CD4-positive, alpha-beta T cell treated with Interleukin-15 for 1 hour (primary cell): Measurements from ENCODE around the gene CTRB1.
"Not testable (repeated sequence)": the region's sequence is repeated elsewhere in the genome, so short reads cannot be mapped to it uniquely, and the experiment has no call there.

Experiments
- DNase-seq: peaks from one replicate; pipeline ENCODE4 v3.0.0-alpha.2; 2020

Gene CTRB1

DNA sequence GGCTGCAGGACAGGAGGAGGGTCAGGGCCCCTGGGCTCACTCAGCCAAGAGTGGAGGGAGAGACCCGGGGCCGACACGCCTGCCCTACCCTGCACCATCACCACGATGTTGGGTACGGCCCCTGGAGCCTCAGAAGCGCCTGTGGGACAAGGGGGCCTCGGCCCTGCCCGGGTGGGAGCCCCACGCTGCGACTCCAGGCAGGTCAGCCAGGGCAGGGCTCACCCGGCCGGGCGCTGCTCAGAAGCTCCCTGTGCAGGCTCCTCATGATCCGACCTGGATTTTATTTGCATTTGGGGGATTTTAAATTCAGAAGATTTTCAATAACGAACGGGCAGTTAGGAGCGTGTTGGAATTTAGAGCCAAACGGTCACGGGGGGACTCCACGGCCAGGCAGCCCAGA lies 13.9 kb upstream of the CTRB1 start:
- not testable (repeated sequence) for DNase-seq

DNA sequence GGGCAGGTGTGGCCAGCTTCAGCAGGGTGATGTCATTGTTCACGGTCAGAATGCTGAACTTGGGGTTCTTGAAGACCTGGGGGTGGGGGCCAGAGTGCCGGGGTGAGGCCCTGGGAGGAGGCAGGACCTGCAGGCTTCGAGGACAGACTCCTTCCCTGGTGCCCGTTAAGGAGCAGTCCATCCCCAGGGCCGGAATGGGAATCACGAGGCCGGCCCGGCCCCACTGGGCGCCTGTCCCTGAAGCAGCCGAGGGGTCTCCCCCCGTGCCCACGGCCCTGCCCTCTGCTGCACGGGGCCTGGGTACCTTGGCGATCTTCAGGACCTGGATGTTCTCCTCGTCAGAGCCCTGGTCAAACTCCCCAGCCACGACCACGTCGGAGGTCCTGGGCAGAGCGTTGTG lies 13.3 kb upstream of the CTRB1 start:
- DNase-seq = not testable (repeated sequence)

DNA sequence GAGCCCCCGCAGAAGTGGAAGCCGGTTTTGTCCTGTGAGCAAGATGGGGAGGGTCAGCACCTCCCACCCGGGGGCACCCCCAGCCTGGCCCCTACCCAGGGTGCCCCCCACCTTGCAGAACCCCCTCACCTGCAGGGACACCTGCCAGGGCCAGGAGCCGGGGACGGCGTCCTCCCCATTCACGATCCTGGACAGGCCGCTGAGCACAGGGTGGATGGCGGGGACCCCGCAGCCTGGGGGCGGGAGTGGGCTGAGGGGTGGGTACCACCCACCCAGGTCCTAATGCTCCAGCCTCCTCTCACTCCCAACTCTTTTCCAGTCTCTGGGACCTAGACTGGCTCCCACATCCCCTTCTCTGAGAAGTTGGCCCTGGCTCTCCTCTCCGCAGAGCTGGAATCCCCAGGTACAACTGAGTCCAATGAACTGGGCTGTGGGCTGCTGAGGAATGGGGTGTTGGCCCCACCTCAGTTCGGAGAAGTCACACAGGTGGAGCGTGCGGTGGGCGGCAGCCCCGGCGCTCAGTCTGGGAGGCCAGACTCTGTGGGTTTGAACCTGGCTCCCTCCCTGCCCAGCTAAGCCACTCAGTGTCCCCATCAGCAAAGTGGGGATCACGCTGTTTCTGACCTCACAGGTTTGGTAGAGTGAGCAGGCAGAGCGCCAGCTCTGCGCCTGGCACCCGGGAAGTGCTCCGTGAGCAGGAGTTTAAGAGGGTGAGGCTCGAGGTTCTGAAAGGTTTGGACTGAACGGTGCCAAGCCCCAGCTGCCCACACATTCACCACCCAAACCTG lies 12.6 kb upstream of the CTRB1 start:
- not testable (repeated sequence) for DNase-seq

DNA sequence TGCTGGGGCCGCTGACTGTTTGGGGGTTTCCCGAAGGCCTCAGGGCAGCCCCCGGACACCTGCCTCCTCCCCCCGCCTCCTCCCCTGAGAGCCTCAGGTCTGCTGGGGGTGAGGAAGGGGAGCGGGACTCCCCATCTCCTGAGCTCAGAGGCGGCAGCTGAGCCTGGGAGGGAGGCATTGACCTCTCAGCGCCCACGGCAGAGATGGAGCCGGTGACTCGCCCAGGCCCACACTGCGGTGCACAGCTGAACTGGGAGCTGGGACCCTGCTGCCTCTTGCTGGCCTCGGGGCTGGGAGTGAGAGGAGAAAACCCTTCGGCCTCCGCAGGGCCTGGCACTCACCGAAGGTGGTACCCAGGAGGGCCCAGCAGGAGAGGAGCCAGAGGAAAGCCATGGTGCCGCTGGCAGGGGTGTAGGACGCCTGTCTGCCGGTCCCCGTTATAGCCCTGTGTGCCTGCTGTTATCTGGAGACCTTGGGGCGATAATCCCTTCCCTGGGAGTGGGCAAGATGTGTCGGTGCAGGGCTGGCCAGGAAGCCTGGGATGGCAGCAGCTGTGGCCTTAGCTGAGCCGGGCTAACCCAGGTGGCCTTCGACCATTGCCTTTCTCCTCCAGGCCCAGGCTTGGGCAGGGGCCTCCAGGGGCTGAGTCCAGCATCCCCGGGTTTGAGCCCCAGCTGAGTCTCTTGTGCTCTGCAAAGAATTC lies 11.9 kb upstream of the CTRB1 start, which contains the start of gene CTRB2:
CTRB2 (minus strand) TSS at position 413 of the 703 bp plus-strand sequence; CDS start at position 393, 20 bp downstream.
- no peak for DNase-seq

DNA sequence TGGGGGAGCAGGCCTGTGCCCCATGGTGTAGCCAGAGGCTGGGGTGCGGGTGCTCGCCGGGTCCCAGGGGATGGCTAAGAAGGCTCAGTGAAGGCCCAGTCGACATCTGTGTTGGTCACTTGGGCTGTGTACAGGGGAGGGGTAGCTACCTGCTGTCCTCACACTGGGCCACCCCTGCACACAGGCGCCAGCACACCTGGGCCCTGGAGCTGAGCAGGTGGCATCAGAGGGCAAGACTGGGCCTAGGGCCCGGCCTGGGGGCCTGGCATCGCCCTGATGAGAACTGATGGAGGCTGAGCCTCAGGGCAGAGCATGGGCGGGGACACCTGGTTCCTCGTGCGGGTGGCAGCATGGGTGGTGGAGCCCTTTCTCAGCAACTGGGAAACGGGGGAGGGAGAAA lies 11.0 kb upstream of the CTRB1 start:
- no peak for DNase-seq

DNA sequence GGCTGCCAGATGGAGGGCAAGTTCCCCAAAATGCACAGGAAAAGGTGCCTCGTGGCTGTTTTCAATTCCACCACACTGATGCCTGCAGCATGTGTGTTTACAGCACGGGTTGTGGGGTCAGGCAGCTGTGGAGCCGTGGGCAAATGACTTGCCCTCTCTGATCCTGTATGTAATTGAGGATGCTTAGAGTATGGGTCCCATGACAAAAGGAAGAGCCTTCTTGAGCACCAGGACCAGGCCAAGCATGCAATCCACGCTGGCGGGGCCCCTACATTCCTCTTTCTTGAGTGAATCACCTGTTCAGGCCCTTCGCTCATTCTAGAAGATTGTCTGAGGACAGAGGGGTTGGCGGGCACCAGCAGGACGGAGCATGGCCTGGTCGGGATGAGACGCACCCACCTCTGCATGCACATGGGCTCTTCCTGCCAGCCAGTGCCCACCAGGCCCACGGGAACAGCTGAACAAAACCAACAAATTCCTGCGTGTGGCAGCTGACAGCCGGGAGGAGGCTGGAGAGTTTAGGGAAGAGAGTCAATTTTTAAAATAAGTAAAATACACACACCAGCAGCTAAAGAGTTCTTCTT lies 10.5 kb upstream of the CTRB1 start:
- DNase-seq = no peak

DNA sequence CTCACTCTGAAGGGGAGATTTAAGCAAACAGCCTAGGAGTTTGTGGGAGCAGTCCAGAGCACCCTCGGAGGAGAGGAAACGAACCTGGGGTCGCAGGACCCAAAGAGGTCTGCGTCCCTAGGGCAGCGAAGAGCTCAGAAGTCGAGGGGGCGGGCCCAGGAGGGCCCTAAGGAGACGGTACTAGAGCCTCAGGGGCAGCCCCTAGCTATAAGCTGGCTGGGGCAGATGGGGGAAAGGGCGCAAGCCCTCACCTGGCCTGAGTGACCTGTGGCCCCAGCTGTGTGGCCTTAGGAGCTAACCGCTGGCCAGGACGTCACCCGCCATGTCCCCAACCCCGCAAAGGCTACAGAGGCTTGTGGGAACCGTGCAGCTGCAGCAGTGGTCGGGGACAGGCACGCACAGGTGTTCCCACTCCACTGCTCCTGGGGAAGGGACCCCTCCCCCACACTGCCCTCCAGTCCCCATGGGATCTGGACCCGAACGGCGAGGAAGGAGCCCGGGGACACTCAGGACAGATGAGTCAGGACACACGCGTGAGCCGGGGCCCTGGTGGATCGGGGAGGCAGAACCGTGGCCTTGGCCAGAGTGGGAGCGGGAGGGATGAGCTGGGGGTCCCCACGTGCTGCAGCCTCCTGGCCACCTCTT lies 9.8 kb upstream of the CTRB1 start:
- no peak for DNase-seq

DNA sequence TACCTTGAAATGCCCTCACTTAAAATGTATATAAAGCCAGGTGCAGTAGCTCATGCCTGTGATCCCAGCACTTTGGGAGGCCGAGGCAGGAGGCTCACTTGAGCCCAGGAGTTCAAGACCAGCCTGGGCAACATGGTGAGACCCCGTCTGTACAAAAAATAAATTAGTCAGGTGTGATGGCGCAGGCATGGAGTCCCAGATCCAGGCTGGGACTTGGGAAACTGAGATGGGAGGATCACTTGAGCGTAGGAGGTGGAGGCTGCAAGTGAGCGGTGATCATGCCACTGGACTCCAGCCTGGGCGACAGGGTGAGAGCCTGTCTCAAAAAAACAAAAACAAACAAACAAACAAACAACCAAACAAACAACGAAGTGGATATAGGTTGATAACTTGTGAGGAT lies 9.3 kb upstream of the CTRB1 start:
- not testable (repeated sequence) for DNase-seq

DNA sequence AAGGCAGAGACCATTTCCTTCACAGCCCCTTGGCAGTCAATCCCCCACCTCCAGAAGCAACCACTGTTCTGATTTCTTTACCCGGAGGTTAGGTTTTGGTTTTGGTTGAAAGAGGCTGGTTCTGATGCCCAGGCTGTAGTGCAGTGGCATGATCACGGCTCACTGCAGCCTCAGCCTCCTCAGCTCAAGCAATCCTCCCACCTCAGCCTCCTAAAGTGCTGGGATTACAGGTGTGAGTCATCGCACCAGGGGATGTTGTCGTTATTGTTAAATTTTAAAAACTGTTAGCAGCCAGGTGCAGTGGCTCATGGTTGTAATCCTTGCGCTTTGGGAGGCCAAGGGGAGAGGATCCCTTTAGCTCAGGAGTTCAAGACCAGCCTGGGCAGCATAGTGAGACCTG lies 8.8 kb upstream of the CTRB1 start:
- no peak for DNase-seq

DNA sequence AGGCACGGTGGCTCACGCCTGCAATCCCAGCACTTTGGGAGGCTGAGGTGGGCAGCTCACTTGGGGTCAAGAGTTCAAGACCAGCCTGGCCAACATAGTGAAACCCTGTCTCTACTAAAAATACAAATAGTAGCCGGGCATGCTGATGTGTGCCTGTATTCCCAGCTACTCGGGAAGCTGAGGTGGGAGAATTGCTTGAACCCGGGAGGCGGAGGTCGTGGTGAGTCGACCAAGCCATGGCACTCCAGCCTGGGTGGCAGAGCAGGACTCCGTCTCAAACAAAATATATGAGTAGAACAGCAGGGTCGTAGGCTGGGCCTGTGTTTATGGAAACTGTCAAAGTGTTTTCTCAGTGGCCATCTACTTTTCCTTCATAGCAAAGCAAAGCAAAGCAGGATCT lies 7.5 kb upstream of the CTRB1 start:
- not testable (repeated sequence) for DNase-seq

DNA sequence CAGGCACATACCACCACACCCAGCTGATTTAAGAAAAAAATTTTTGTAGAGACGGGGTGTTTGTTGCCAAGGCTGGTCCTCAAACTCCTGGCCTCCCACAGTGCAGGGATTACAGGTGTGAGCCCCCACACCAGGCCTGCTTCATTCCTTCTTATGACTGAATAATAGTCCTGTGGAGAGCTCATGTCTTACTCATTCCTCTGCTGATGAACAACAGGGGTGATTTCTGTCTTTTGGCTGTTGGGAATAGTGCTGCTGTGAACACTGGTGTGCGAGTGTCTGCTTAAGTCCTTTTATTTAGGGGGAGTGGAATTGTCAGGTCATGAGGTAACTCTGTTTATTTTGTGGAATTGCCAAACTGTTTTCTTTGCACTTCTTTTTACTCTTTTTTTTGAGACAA lies 2.7 kb upstream of the CTRB1 start:
- no peak for DNase-seq

DNA sequence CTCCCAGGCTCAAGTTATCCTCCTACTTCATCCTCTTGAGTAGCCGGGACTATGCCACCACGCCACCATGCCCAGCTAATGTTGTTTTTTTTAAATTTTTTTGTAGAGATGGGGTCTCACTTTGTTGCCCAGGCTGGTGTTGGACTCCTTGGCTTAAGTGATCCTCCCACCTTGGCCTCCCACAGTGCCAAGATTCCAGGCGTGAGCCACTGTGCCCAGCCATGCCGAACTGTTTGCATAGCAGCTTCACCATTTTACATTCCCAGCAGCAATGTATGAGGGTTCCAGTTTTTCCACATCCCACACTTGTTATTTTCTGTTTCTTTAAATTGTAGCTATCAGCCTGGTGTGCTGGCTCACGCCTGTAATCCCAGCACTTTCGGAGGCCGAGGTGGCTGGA lies 2.2 kb upstream of the CTRB1 start:
- no peak for DNase-seq

DNA sequence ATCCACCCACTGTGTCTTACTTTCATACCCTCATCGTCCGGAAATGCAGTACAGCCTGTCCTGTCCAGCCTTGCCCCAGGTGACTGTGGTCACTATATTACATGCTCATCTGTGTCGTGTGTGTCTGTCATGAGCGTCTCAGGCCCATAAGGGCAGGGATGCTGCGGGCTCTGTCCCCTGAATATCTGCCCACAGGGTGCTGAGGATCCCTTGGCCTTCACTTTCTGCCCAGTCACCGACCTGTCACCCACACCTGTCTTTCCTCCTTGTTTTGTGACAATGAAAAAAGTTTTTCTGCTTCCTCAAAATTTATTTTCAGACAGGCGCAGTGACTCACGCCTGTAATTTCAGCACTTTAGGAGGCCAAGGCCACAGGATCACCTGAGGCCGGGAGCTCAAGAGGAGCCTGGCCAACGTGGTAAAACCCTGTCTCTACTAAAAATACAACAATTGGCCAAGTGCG lies 1.4 kb upstream of the CTRB1 start:
- no peak for DNase-seq

DNA sequence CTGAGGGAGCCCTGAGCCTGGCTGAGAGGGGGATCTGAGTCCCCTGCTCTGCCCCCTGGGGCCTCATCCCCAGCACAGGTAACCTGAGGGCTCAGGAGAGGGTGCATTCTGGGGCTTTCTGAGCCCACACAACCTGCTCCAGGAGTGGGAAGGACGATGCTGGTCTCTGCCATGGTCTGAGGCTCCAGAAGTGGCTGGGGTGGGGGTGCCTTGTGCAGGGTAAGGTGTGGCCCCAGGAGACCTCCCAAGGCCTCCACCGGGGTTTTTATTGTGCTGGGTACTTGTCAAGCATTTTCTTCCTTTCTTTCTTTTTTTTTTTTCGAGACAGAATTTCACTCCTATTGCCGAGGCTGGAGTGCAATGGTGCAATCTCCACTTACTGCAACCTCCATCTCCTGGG lies 300 bp downstream of the CTRB1 start:
- DNase-seq = no peak

DNA sequence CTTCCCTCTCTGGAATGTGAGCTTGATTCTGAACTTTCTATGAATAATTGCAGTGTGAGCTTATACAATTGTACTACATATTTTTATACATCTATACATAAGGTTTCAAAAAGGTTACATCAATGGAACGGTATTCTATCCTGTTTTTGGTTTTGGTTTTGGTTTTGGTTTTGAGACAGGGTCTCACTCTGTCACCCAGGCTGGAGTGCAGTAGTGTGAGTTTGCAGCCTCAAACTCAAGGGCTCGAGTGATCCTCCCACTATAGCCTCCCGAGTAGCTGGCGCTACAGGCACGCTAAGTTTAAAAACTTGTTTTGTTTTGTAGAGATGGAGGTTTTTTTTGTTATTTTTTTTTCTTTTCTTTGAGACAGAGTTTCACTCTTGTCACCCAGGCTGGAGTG lies 1.1 kb downstream of the CTRB1 start:
- no peak for DNase-seq

DNA sequence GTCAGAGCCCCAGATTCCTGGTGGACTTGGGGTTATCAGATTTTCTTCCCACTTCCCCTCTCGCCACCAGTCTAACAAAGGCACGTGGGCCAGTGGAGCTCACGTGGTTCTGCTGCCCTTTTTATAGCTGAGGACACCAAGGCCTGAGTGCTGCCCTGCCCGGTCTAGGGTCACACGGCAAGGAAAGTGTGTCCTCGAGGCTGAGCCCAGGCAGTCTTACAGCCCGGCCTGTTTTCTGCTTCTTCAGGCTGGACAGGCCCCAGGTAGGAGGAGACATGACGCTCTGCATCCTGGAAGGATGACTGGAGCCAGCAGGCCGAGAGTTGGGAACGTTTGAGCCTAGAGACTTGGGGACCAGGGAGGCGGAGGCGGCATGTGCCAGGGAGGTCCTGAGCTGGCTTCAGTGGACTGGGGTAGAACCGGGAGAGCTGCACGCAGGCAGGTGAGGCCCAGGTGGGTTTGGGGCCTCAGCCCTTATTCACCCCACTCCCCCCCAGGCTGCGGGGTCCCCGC lies 3.5 kb downstream of the CTRB1 start:
- DNase-seq = no peak

DNA sequence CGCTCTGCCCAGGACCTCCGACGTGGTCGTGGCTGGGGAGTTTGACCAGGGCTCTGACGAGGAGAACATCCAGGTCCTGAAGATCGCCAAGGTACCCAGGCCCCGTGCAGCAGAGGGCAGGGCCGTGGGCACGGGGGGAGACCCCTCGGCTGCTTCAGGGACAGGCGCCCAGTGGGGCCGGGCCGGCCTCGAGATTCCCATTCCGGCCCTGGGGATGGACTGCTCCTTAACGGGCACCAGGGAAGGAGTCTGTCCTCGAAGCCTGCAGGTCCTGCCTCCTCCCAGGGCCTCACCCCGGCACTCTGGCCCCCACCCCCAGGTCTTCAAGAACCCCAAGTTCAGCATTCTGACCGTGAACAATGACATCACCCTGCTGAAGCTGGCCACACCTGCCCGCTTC lies 4.3 kb downstream of the CTRB1 start:
- DNase-seq = not testable (repeated sequence)

DNA sequence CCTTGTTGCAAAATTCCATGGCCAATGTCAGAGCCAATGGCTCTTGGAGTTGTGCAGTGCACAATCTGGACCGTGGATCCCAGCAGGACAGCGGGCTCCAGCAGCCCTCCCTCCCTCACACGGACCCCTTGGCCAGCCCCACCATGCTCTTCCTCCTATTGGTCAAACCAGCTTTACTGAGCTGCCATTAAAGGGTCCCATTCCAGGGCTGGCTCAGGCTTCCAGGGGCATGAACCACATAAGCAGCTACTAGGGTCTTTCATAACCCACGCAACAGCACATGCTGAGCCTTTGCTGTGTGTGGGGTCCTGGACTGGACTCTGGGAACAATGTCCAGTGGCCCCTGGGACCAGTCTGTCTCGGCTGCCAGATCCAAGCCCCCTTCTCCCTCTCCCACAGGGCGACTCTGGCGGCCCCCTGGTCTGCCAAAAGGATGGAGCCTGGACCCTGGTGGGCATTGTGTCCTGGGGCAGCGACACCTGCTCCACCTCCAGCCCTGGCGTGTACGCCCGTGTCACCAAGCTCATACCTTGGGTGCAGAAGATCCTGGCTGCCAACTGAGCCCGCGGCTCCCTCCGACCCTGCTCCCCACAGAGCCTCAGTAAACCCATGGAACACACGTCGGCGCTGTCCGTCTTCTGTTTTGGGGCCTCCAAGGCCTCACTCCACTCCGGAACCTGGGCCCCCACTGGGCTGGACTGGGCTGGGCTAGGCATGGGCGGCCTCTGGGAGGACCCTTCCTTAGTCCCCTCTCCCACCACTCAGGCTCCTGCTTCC lies 5.7 kb downstream of the CTRB1 start:
- no peak for DNase-seq

DNA sequence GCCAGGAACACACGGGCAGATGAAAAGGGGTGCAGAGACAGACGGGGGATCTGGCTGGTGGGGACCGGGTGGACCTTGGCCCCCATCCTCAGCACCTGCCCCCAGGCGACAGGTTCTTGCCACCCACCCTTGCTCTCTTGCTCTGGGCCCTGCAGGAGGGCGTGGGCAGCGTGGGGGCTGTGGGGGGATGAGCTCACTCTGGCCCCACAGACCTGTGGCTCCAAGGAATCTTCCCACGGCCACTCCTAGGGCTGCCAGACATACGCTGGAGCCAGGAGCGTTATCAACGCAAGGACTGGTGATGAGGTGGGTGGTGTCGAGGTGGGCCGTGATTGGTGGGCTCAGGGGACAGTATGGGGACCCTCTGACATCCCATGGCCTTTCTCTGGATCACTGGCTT lies 6.3 kb downstream of the CTRB1 start:
- no peak for DNase-seq

DNA sequence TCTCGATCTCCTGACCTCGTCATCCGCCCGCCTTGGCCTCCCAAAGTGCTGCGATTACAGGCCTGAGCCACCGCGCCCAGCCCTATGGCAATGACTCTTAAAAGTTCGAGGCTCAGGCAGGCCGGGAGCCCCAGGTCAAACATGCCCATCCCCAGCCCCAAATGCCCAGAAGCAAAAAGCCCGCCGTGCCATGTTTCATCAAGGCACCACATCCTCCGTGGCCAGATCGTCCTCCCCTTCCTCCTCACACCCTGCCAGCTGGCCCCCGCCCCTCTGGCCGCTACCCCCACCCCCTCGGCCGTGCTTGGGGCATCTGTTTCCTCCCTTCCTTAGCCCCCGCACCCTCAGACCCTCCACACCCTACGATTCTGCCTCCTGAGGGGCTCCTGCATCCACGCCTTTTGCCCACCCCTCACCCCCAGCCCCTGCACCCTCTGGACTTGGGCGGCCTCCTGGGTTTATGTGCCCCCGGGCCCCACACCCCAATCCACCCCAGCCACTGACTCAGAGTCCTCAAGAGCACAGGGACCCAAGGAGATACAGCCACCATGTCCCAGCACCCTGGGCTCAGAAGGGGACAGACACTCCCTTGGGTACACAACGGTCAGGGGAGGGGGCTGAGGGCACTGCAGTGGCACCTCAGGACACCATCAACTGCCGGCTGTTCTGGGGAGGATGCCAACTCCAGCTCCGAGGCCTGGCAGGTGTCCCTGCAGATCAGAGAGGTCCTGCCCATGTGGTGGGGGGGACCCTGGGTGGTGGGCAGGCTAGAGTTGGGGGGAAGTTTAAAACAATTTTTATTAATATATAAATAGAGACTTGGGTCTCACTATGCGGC lies 7.1 kb downstream of the CTRB1 start:
- DNase-seq = no peak
